H1 (cell line): Measurements from ENCODE around the gene RPLP2. TPM values are rescaled to one million over a fixed set of nuclear protein-coding genes. Genes with fewer than 3 reads are reported as not detected.

Experiments used
- BRCA1 ChIP-seq: IDR thresholded peaks from 2 replicates; pipeline ENCODE4 v1.6.1; 2012; ENCODE audit warnings: low read depth, low read length, improper control_type of control experiment
- CHD1 ChIP-seq: IDR thresholded peaks from 2 replicates; pipeline ENCODE4 v1.6.1; 2012; ENCODE audit warnings: low read depth, low read length, improper control_type of control experiment
- JUN ChIP-seq: IDR thresholded peaks from 2 replicates; pipeline ENCODE4 v1.6.1; 2011; ENCODE audit warnings: low read depth, mild to moderate bottlenecking, improper control_type of control experiment, low read length
- PHF8 ChIP-seq: fragments of 200-600 bp; sonication (generic); conservative IDR thresholded peaks from 2 replicates; pipeline ENCODE4 v1.7.1; 2012; ENCODE audit warnings: low read depth, mild to moderate bottlenecking, inconsistent platforms, low read length, moderate library complexity
- RNF2 ChIP-seq: fragments of 200-900, 300-1000 bp; sonication (generic); IDR thresholded peaks from 2 replicates; pipeline ENCODE4 v1.7.1; 2016; ENCODE audit warnings: borderline replicate concordance, low read depth, mild to moderate bottlenecking, antibody characterized with exemption, low read length; ENCODE audit not compliant: poor library complexity, severe bottlenecking; ENCODE audit errors: missing control alignments
- SIX5 ChIP-seq: IDR thresholded peaks from 2 replicates; pipeline ENCODE4 v1.6.1; 2011; ENCODE audit warnings: mild to moderate bottlenecking, low read depth, low read length
- SP1 ChIP-seq: IDR thresholded peaks from 2 replicates; pipeline ENCODE4 v1.6.1; 2011; ENCODE audit warnings: low read depth, low read length
- SRF ChIP-seq: IDR thresholded peaks from 2 replicates; pipeline ENCODE4 v1.6.1; 2011; ENCODE audit warnings: mild to moderate bottlenecking, low read depth, low read length, moderate library complexity
- USF2 ChIP-seq: IDR thresholded peaks from 2 replicates; pipeline ENCODE4 v1.6.1; 2011; ENCODE audit warnings: low read length, improper control_type of control experiment
- polyA plus RNA-seq, 7 experiments: library from polyadenylated mRNA; depleted of rRNA in 3 of 7; stranded (reverse) in 5 of 7; unstranded in 2 of 7; fragments of >200 nt in 5 of 7; fragments of 200-250 nt in 2 of 7; gene quantifications; 1 replicate in 5 of 7; 2 replicates in 1 of 7; 4 replicates in 1 of 7; pipeline versions ENCODE4 v1.2.1 to v1.2.3, GENCODE V29; 2011 to 2013; ENCODE audit warnings: missing spikeins in 2 of 7, mixed read lengths in 2 of 7
- total RNA-seq: library from RNA; stranded (reverse); fragmentation: NEBNext Ultra II Directional; extraction: Animal tissue kit (Norgen Biotek cat#: 25700); gene quantifications from 2 replicates; pipeline ENCODE4 v1.2.1, GENCODE V29; 2021

Gene RPLP2
- total and polyA plus RNA-seq, 2 of the 8 experiments (the other 6 are each of a cell fraction or from before 2014, with no cell fraction given) = 1,789 to 2,106 TPM

GRCh38 chr11:836274-836673 lies 26.5 kb downstream of the RPLP2 start (continued):
- TF ChIP-seq RNF2 = no peak
- TF ChIP-seq CHD1 = no peak
- TF ChIP-seq PHF8 = no peak
- TF ChIP-seq USF2 = no peak
- TF ChIP-seq SIX5 = no peak
- TF ChIP-seq SP1 = no peak
- no peak for TF ChIP-seq SRF
- TF ChIP-seq JUN = no peak
- no peak for TF ChIP-seq BRCA1
